GM18868 (cell line): Measurements from ENCODE around the gene ARID1B.

Experiments
- ATAC-seq: cut with Tn5 transposase; IDR thresholded peaks from one replicate; pipeline ENCODE4 v1.9.1; 2021; ENCODE audit warnings: mild to moderate bottlenecking, moderate library complexity; ENCODE audit not compliant: unreplicated experiment

ARID1B gene

GRCh38 chr6:157013649-157014304, 236.6 kb downstream of the ARID1B start:
- no peak for ATAC-seq

GRCh38 chr6:157014871-157015270, 237.7 kb downstream of the ARID1B start:
- no peak for ATAC-seq

GRCh38 chr6:157017022-157017421, 239.8 kb downstream of the ARID1B start:
- ATAC-seq, result no peak

- ATAC-seq, result no peak
These were observed 240.7 kb downstream of the ARID1B start for GRCh38 chr6:157017861-157018260.

- ATAC-seq, result no peak
These were observed 242.0 kb downstream of the ARID1B start for GRCh38 chr6:157019115-157019641.

- no peak for ATAC-seq
These were observed 242.6 kb downstream of the ARID1B start for GRCh38 chr6:157019733-157020132.

- ATAC-seq, result no peak
These were observed 243.2 kb downstream of the ARID1B start for GRCh38 chr6:157020398-157020797.

- ATAC-seq, result peak; percentile 35
These were observed 243.7 kb downstream of the ARID1B start for GRCh38 chr6:157020881-157021343.

GRCh38 chr6:157021344-157021992, 244.3 kb downstream of the ARID1B start:
- peak; percentile 73 for ATAC-seq

GRCh38 chr6:157021993-157022740, 245.0 kb downstream of the ARID1B start:
- ATAC-seq, result peak; percentile 57

GRCh38 chr6:157023958-157024357, 246.8 kb downstream of the ARID1B start:
- no peak for ATAC-seq

GRCh38 chr6:157024745-157025144, 247.6 kb downstream of the ARID1B start:
- no peak for ATAC-seq

GRCh38 chr6:157025437-157025836, 248.3 kb downstream of the ARID1B start:
- no peak for ATAC-seq

GRCh38 chr6:157029980-157030690, 253.0 kb downstream of the ARID1B start:
- ATAC-seq, result peak; percentile 78

GRCh38 chr6:157030755-157031154, 253.6 kb downstream of the ARID1B start:
- no peak for ATAC-seq

- no peak for ATAC-seq
These were observed 255.7 kb downstream of the ARID1B start for GRCh38 chr6:157032923-157033322.

- no peak for ATAC-seq
These were observed 256.4 kb downstream of the ARID1B start for GRCh38 chr6:157033428-157034140.

GRCh38 chr6:157034436-157035230, 257.5 kb downstream of the ARID1B start:
- ATAC-seq, result peak; percentile 48

GRCh38 chr6:157035546-157035945, 258.4 kb downstream of the ARID1B start:
- no peak for ATAC-seq
